Measurements from ENCODE around the gene YPEL1.

DNA sequence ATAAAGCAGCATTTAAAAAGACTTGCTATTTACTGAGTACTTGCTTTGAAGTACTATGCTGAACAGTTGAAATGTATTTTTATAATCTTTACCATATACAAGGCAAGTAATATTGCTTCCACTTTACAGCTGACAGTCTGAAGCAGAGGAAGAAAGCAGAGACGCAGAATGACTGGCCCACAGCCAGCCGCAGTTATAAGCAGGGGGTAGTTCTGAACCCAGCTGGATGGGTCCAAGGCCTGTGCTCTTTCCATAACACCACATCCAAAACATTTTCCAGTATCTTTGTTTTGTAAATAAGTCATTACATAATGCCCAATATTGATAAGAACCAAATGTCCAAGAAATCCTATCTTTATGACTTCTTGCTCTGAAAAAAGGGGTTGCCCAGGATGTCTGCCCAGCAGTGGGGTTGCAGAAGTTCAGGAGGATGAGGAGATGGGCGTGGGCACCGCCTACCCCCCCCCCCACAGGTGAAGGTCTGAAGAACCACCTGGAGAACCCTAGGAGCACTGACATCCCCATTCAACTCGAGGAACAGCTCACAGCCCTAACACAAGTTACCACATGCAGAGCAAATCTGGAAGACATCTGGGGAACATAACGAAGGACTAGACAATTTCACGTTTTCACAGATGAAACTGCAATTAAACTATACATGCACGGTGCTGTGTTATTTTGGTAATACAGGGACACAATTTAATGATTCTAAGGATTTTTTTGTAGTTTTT is 24.2 kb upstream of the YPEL1 start:
- TF ChIP-seq POLR2A (IDR thresholded peaks at IDR 0.05) = no peak
- TF ChIP-seq, protein P1, sequence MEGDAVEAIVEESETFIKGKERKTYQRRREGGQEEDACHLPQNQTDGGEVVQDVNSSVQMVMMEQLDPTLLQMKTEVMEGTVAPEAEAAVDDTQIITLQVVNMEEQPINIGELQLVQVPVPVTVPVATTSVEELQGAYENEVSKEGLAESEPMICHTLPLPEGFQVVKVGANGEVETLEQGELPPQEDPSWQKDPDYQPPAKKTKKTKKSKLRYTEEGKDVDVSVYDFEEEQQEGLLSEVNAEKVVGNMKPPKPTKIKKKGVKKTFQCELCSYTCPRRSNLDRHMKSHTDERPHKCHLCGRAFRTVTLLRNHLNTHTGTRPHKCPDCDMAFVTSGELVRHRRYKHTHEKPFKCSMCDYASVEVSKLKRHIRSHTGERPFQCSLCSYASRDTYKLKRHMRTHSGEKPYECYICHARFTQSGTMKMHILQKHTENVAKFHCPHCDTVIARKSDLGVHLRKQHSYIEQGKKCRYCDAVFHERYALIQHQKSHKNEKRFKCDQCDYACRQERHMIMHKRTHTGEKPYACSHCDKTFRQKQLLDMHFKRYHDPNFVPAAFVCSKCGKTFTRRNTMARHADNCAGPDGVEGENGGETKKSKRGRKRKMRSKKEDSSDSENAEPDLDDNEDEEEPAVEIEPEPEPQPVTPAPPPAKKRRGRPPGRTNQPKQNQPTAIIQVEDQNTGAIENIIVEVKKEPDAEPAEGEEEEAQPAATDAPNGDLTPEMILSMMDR (IDR thresholded peaks at IDR 0.05) = no peak

Data from heart left ventricle (tissue), 13 donors.